Measurements from ENCODE around the gene FAM13C.
"Not testable (repeated sequence)": the region's sequence is repeated elsewhere in the genome, so short reads cannot be mapped to it uniquely, and the experiment has no call there.

FAM13C gene

DNA sequence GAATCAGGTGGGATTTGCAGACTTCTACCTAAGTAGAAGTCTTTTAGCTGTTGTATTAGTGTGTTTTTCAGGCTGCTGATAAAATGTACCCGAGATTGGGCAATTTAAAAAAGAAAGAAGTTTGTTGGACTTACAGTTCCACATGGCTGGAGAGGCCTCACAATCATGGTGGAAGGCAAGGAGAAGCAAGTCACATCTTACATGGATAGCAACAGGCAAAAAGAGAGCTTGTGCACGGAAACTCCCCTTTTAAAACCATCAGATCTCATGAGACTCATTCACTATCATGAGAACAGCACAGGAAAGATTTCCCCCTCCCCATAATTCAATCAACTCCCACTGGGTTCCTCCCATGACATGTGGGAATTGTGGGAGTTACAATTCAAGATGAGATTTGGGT, 123.2 kb downstream of the FAM13C start:
- in situ Hi-C loops (cut with MboI; ENCODE audit: low sequenced_read_pairs): loop anchor here (25.0 kb wide), 1 partner anchor 373 kb away; no protein-coding TSS in a partner anchor

- in situ Hi-C loops (cut with MboI; ENCODE audit: low sequenced_read_pairs): loop anchor here (25.0 kb wide), 1 partner anchor 375 kb away; no protein-coding TSS in a partner anchor
Observed at GRCh38 chr10:59237775-59238174, 124.6 kb downstream of the FAM13C start.

DNA sequence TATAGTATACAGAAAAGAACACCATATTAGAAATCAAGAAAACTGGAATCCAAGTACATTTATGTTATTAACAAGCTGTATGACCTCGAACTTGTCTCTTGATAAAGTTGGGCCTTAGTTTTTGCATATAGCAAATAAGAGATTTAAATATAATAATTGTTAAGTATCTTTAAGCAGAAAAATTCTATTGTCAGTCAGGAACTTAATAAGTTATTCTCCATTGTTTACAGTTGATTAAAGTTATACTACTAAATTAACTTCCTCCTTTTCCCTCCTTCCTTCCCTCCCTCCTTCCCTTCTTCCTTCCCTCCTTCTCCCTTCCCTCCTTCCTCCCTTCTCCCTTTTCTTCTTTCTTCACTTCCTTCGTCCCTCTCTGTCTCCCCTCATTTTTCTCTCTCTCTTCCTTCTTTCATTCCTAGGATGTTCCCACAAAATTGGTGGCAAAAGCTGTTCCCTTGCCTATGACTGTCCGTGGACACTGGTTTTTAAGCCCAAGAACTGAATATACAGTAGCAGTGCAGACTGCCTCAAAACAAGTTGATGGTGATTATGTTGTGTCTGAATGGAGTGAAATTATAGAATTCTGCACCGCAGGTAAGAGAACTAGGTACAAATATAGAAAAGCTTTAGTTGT, 126.2 kb downstream of the FAM13C start:
- in situ Hi-C loops (cut with MboI; ENCODE audit: low sequenced_read_pairs): loop anchor here (25.0 kb wide), 1 partner anchor 376 kb away; no protein-coding TSS in a partner anchor

DNA sequence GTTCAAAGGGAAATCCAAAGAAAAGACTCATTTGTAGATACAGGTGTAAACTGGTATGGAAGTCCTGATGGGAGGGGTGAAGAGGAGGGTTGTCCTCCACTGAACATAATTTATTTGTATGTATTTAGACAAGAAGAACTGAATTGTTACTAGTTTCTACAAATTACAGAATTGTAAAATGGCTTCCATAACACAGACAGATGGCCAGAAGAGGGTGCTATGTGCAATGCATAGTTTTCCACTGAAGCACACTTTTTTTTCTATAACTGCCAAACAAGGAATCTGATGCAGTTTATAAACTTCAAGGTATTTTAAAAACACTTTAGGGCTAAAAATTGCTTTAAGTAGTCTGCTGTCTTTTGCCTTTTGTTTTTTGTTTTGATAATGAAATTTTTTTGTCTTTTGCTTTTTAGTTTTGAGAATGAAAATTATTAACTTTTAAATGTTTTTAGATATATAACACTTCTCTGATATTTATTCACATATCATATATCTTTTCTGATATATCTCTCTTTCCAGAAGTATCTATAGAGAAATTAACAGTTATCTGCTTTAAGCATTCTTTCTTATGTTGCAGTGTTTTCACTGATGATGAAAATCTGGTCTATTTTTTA, 127.4 kb downstream of the FAM13C start:
- in situ Hi-C loops (cut with MboI; ENCODE audit: low sequenced_read_pairs): loop anchor here (25.0 kb wide), 1 partner anchor 377 kb away; no protein-coding TSS in a partner anchor

- in situ Hi-C loops (cut with MboI; ENCODE audit: low sequenced_read_pairs): loop anchor here (25.0 kb wide), 1 partner anchor 378 kb away; no protein-coding TSS in a partner anchor
Observed at GRCh38 chr10:59234194-59234593, 128.2 kb downstream of the FAM13C start.

GRCh38 chr10:59229441-59229840, 132.9 kb downstream of the FAM13C start:
- in situ Hi-C loops (cut with MboI; ENCODE audit: low sequenced_read_pairs): loop anchor here (25.0 kb wide), 1 partner anchor 383 kb away; no protein-coding TSS in a partner anchor

GRCh38 chr10:59227136-59227673, 135.1 kb downstream of the FAM13C start:
- in situ Hi-C loops (cut with MboI; ENCODE audit: low sequenced_read_pairs): loop anchor here (25.0 kb wide), 1 partner anchor 385 kb away; no protein-coding TSS in a partner anchor

GRCh38 chr10:59225211-59225610, 137.1 kb downstream of the FAM13C start:
- in situ Hi-C loops (cut with MboI; ENCODE audit: low sequenced_read_pairs): loop anchor here (25.0 kb wide), 1 partner anchor 387 kb away; no protein-coding TSS in a partner anchor

GRCh38 chr10:59223597-59223996, 138.8 kb downstream of the FAM13C start:
- in situ Hi-C loops (cut with MboI; ENCODE audit: low sequenced_read_pairs): not testable (repeated sequence)

DNA sequence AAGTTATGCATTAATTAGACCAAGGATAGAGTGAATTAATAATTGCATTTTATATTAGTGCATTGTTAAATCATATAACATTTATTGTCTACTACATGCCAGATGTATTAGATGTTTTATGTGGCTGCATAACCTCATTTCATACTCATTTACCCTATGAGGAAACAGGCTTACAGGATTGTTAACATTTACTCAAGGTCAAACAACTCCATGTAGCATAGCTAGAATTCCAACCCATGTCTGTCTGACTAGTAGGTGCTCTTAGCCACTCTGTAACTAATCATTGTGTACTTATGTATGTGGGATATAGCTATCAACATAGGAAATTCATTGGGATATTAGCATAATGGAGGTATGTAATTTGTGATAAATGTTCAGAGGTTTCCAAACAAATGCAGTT, 139.6 kb downstream of the FAM13C start:
- in situ Hi-C loops (cut with MboI; ENCODE audit: low sequenced_read_pairs): no loop called here

DNA sequence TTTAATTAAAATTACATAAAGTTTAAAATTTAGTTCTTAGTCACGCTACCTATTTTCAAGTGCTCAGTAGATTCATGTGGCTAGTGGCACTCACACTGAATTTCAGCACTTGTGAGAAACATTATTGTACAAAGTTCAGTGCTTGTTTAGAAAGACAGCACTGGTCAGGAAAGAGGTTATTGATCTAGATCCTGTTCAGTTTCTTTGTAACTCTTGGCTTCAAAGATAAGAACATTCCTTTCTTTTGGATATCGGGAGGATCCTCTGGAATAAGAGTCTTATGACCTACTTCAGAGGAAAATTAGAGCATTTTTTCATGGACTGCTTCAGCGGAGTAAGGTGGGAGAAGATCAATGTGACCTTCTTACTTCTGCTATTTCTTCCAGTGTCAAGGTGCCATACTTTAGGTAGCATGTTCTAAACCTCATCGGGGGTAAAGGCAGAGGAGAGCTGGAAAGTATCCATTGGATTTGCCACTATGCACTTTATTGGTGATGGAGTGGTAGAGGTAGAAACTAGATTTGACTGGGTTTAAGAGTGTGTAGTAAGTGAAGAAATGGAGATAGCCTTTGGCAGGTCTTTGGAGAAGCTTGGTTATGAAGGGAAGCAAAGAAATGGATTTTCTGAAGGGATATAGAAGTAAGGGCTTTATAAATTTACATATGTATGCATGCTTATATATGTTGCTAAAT, 146.0 kb downstream of the FAM13C start:
- in situ Hi-C loops (cut with MboI; ENCODE audit: low sequenced_read_pairs): no loop called here

DNA sequence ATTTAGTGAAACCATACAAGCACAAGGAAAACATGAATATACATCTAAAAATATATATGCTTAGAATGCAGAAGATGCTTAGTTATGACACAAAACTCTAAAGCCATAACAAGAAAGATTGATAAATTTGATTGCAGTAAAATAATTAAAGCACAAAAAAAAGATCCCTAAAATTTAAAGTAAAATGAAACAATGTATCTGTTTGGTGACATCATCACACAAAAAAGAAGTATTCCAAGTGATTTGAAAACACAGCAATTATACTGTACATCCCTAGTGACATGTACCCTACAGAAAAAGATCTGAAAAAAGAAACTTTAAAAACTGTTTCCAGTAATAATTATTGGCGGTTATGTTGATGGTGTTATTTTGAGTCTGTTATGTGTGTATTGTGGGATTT, 148.2 kb downstream of the FAM13C start:
- in situ Hi-C loops (cut with MboI; ENCODE audit: low sequenced_read_pairs): no loop called here

- in situ Hi-C loops (cut with MboI; ENCODE audit: low sequenced_read_pairs): no loop called here
Observed at GRCh38 chr10:59212301-59212798, 150.0 kb downstream of the FAM13C start.

DNA sequence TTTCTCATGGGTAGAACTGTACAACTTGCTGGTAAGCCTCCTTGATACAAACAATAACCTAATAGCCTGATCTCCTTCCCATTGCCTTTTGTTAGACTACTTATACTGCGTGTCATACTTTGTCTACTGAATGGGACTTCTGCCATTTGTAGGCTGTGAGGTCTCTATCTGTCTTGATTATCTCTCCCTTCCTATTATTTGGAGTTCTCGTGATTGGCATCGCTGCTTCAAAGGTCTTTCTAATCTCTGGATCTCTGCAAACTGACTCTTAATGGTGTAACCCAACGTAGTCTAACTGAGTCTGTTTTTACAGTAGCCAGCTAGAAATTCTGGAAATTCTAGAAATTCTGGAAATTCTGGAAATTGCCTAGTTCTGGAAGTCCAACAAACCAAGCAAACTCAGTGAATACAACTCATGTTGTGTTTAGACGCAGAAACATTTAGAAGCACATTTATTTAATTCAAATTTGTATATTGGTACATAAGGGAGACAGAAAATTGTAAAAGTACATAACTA, 156.1 kb downstream of the FAM13C start:
- in situ Hi-C loops (cut with MboI; ENCODE audit: low sequenced_read_pairs): no loop called here

All from HL-60/S4 (cell line).